ENCODE measurements around the gene TMEM51. TPM values are rescaled to one million over a fixed set of nuclear protein-coding genes. Genes with fewer than 3 reads are reported as not detected.

The TMEM51 gene
- total and polyA plus RNA-seq, 2 of the 13 experiments (the other 11 are each of a cell fraction or from before 2014, with no cell fraction given), result 12.2 to 22.3 TPM

DNA sequence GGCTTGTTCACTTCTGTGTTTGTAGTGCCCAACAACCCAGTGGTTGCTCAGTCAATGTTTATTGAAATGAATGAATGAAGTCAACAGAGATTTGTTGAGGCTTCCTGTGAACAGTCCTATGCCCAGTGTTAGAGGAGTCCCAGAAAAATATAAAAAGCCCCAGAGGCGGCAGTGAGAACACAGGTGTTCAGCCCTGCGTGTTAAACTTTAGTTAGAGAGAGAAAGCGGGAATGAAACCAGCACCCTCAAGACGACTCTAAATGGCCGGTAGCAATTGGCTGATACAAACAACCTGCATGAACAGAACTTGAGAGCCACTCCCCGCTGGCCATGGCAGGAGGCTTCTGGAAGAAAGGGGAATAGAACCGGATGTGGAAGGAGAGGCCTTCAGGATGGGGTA, 22.6 kb downstream of the TMEM51 start (continued):
- no peak for TF ChIP-seq ZNF383 (CRISPR knock-in tag; IDR thresholded peaks at IDR 0.05; ENCODE audit: borderline replicate concordance)

- ChIA-PET POLR2A (interaction anchor here (1.4 to 1.5 kb wide), 2 partner anchors 12 to 21 kb away, joined by 3 to 4 read pairs; no protein-coding TSS in a partner anchor), CTCF (ENCODE audit: low intra/inter-chr PET ratio, low total read pairs) (no interaction called here)
- DNase-seq (ENCODE audit: low spot score), result no peak
- H3K79me2 ChIP-seq (ENCODE audit: insufficient read depth, low read length), result peaks cover 70% of the 10 kb centered on the region
- H3K4me2 ChIP-seq (ENCODE audit: low read depth, low read length), result no peak overlapping the region
- peak; percentile 97; the same call in 1 of the 2 replicates for TF ChIP-seq ZNF180 (CRISPR knock-in tag; IDR thresholded peaks at IDR 0.05; ENCODE audit: borderline replicate concordance, low read depth)
- TF ChIP-seq SP5 (CRISPR knock-in tag; IDR thresholded peaks at IDR 0.05; ENCODE audit: borderline replicate concordance, low read depth), result 0 out of 2 replicates have a peak, but pooled peaks have one; percentile 41
- no peak for TF ChIP-seq ONECUT2 (CRISPR knock-in tag; IDR thresholded peaks at IDR 0.05)
- TF ChIP-seq NFE2L2 (IDR thresholded peaks at IDR 0.05; ENCODE audit: low read length), result peak; percentile 68
- H4K20me1 ChIP-seq (ENCODE audit: insufficient read depth, low read length), result peaks cover 42% of the 10 kb centered on the region
- peaks cover 97% of the 10 kb centered on the region for H3K4me1 ChIP-seq (ENCODE audit: insufficient read depth, low read length)
- no peaks in the 10 kb centered on the region for H3K27me3 ChIP-seq (ENCODE audit: control insufficient read depth in 1 of 2, insufficient read depth in 2 of 2, low read length in 2 of 2)
- in situ Hi-C loops (cut with HindIII; ENCODE audit: extremely low pct_ligation_motif_present, low pct_unique_long_range_greater_than_20kb), result no loop called here
- ATAC-seq, result peak; percentile 32; the same call in 2 of the 3 replicates
- intact Hi-C loops (cut with micrococcal nuclease; ENCODE audit: unreplicated experiment), result no loop called here
- 0 out of 5 replicates have a peak, but pooled peaks cover 0 to 4% of the 10 kb centered on the region in 2 experiments for H3K36me3 ChIP-seq (replicated peaks in 1 of 2; ENCODE audit: control insufficient read depth in 1 of 2, insufficient read depth in 2 of 2, low read length in 2 of 2)
- no peaks in the 10 kb centered on the region for H3K9me3 ChIP-seq (ENCODE audit: low read length)
- 69% methylated on average over 7 of the region's 7 CpGs for WGBS (ENCODE audit: low lambda C conversion rate)
- H2AFZ ChIP-seq (ENCODE audit: low read length), result no peak overlapping the region
- no peak overlapping the region for H3K4me3 ChIP-seq (replicated peaks in 1 of 3; ENCODE audit: insufficient read depth in 1 of 3, low read depth in 2 of 3, low read length in 3 of 3)
- H3K27ac ChIP-seq (ENCODE audit: extremely low read length, insufficient read depth, low read length), result no peak overlapping the region
- BruUV-seq (replicated peaks), result no TSS peak
- no peak overlapping the region for H3K9ac ChIP-seq (ENCODE audit: insufficient read depth, low read depth, low read length)
- no peak for FAIRE-seq
These were observed 23.5 kb downstream of the TMEM51 start for GRCh38 chr1:15176898-15177665.

- DNase-seq (ENCODE audit: low spot score) (no peak), FAIRE-seq (no peak), ATAC-seq (no peak)
- no TSS peak for BruUV-seq (replicated peaks)
- H3K4me1 ChIP-seq (ENCODE audit: insufficient read depth, low read length), result peaks cover 97% of the 10 kb centered on the region
- H3K4me2 ChIP-seq (ENCODE audit: low read depth, low read length), result no peak overlapping the region
- intact Hi-C loops (cut with micrococcal nuclease; ENCODE audit: unreplicated experiment), result no loop called here
- WGBS (ENCODE audit: low lambda C conversion rate), result 92% methylated on average over 13 of the region's 14 CpGs
- H4K20me1 ChIP-seq (ENCODE audit: insufficient read depth, low read length), result peaks cover 42% of the 10 kb centered on the region
- no peaks in the 10 kb centered on the region for H3K9me3 ChIP-seq (ENCODE audit: low read length)
- ChIA-PET CTCF (ENCODE audit: low intra/inter-chr PET ratio, low total read pairs) (no interaction called here), POLR2A (interaction anchor here (1.4 to 1.5 kb wide), 2 partner anchors 12 to 22 kb away, joined by 3 to 4 read pairs; no protein-coding TSS in a partner anchor)
- peaks cover 74% of the 10 kb centered on the region for H3K79me2 ChIP-seq (ENCODE audit: insufficient read depth, low read length)
- H2AFZ ChIP-seq (ENCODE audit: low read length), result no peak overlapping the region
- no peak overlapping the region for H3K4me3 ChIP-seq (replicated peaks in 1 of 3; ENCODE audit: insufficient read depth in 1 of 3, low read depth in 2 of 3, low read length in 3 of 3)
- in situ Hi-C loops (cut with HindIII; ENCODE audit: extremely low pct_ligation_motif_present, low pct_unique_long_range_greater_than_20kb), result no loop called here
- H3K36me3 ChIP-seq (replicated peaks in 1 of 2; ENCODE audit: control insufficient read depth in 1 of 2, insufficient read depth in 2 of 2, low read length in 2 of 2), result peaks cover 0 to 9% of the 10 kb centered on the region in 2 experiments; a peak in 1 of 5 replicates
- H3K9ac ChIP-seq (ENCODE audit: insufficient read depth, low read depth, low read length), result no peak overlapping the region
- no peaks in the 10 kb centered on the region for H3K27me3 ChIP-seq (ENCODE audit: control insufficient read depth in 1 of 2, insufficient read depth in 2 of 2, low read length in 2 of 2)
- no peak overlapping the region for H3K27ac ChIP-seq (ENCODE audit: extremely low read length, insufficient read depth, low read length)
- TF ChIP-seq IKZF1 (IDR thresholded peaks at IDR 0.05) (no peak), ZC3H4 (CRISPR knock-in tag; IDR thresholded peaks at IDR 0.05; ENCODE audit: borderline replicate concordance) (no peak), RNF2 (conservative IDR thresholded peaks at IDR 0.05; ENCODE audit: low read depth) (no peak), RXRA (CRISPR knock-in tag; IDR thresholded peaks at IDR 0.05) (no peak), TFE3 (CRISPR knock-in tag; IDR thresholded peaks at IDR 0.05) (no peak), ZNF768 (CRISPR knock-in tag; IDR thresholded peaks at IDR 0.05) (no peak), ZNF547 (CRISPR knock-in tag; IDR thresholded peaks at IDR 0.05) (no peak), MLXIP (CRISPR knock-in tag; IDR thresholded peaks at IDR 0.05; ENCODE audit: borderline replicate concordance) (no peak)
These were observed 24.2 kb downstream of the TMEM51 start for GRCh38 chr1:15177710-15178166.
